Panc1 (cell line): Measurements from ENCODE around the gene RFPL1. TPM values are rescaled to one million over a fixed set of nuclear protein-coding genes. Genes with fewer than 3 reads are reported as not detected.
A peak's percentile ranks its signal among the peaks of the same experiment; 100 is the strongest.

Experiments
- ATAC-seq: fragments of 200-7000 bp; cut with Tn5 transposase; 2 replicates; pipeline ENCODE4 v1.9.1; 2020; ENCODE audit warnings: mild to moderate bottlenecking, moderate library complexity
- BruUV-seq: library from RNA; stranded (reverse); fragments of 400-500 nt; replicated peaks from 2 replicates; lab custom pipeline; 2021; lab: Mats Ljungman, UMichigan
- CTCF ChIA-PET: fragments of 300-600 bp; sonication (Branson Sonifier 250); formaldehyde crosslinking; loops from one replicate; lab custom pipeline; 2022; ENCODE audit warnings: antibody characterized with exemption; lab: Charles Lee
- POLR2A ChIA-PET: fragments of 300-600 bp; sonication (Branson Sonifier 250); formaldehyde crosslinking; loops from one replicate; lab custom pipeline; 2022; ENCODE audit warnings: antibody characterized with exemption; lab: Charles Lee
- DNase-seq: peaks from one replicate; pipeline ENCODE4 v3.0.0-alpha.2; 2010; ENCODE audit warnings: low read depth, low spot score
- H3K27ac ChIP-seq: 2 replicates; pipeline ENCODE4 v1.5.1; 2011; ENCODE audit warnings: mild to moderate bottlenecking, low read length, inconsistent platforms
- H3K27me3 ChIP-seq: fragments of 200-500 bp; sonication (Bioruptor generic); 2 replicates; pipeline ENCODE4 v1.6.0; 2014; ENCODE audit warnings: low read length, inconsistent platforms; ENCODE audit not compliant: control insufficient read depth, insufficient read depth
- H3K36me3 ChIP-seq: fragments of 200-500 bp; sonication (Bioruptor generic); 2 replicates; pipeline ENCODE4 v1.5.1; 2014; ENCODE audit warnings: inconsistent platforms, mild to moderate bottlenecking, low read length, moderate library complexity; ENCODE audit not compliant: control insufficient read depth, insufficient read depth
- H3K4me1 ChIP-seq: 2 replicates; pipeline ENCODE4 v1.5.1; 2011; ENCODE audit warnings: inconsistent platforms, mild to moderate bottlenecking, low read length, moderate library complexity; ENCODE audit not compliant: control insufficient read depth, insufficient read depth
- H3K4me3 ChIP-seq, 2 experiments: 2 replicates each; pipeline ENCODE4 v1.5.1; 2011 to 2012; ENCODE audit warnings: low read depth in 2 of 2, low read length in 2 of 2, mild to moderate bottlenecking in 2 of 2, inconsistent platforms in 1 of 2, moderate library complexity in 1 of 2
- H3K9me3 ChIP-seq: fragments of 200-500 bp; sonication (Bioruptor generic); 2 replicates; pipeline ENCODE4 v1.5.1; 2014; ENCODE audit warnings: low read depth, mild to moderate bottlenecking, inconsistent platforms, low read length, moderate library complexity; ENCODE audit not compliant: control insufficient read depth, insufficient read depth
- CTCF ChIP-seq: fragments of 450-650 bp; IDR thresholded peaks from 2 replicates; pipeline ENCODE4 v1.5.1; 2017; ENCODE audit warnings: mild to moderate bottlenecking
- POLR2AphosphoS5 ChIP-seq: IDR thresholded peaks from 2 replicates; pipeline ENCODE4 v1.6.1; 2012; ENCODE audit warnings: mild to moderate bottlenecking, low read depth, low read length, moderate library complexity
- REST ChIP-seq, 2 experiments: IDR thresholded peaks; 2 replicates each; pipeline ENCODE4 v1.6.1; 2011 to 2012; ENCODE audit warnings: low read depth in 2 of 2, control low read depth in 1 of 2, low read length in 1 of 2, mild to moderate bottlenecking in 1 of 2, moderate library complexity in 1 of 2; ENCODE audit not compliant: insufficient read depth in 1 of 2
- SIN3A ChIP-seq: IDR thresholded peaks from 2 replicates; pipeline ENCODE4 v1.6.1; 2012; ENCODE audit warnings: low read depth, mild to moderate bottlenecking, low read length, moderate library complexity, borderline replicate concordance; ENCODE audit not compliant: insufficient read depth
- TCF7L2 ChIP-seq: IDR thresholded peaks from 2 replicates; pipeline ENCODE4 v1.6.1; 2011; ENCODE audit warnings: mild to moderate bottlenecking, low read depth, low read length, inconsistent platforms
- in situ Hi-C: cut with HindIII; loops from 2 replicates; pipeline ENCODE4 v1.10.0; 2016; ENCODE audit warnings: low sequenced_read_pairs, low pct_unique_long_range_greater_than_20kb
- intact Hi-C: fragments of 100-400 bp; cut with micrococcal nuclease; formaldehyde crosslinking; loops from one replicate; pipeline ENCODE4 v1.10.0; 2022; ENCODE audit not compliant: unreplicated experiment
- total RNA-seq: library from RNA; stranded (reverse); gene quantifications from one replicate; pipeline ENCODE4 v1.2.1, GENCODE V29; 2021; ENCODE audit not compliant: unreplicated experiment

The RFPL1 gene
- total RNA-seq, 1 experiment from 2014 or later, result not detected

GRCh38 chr22:29476116-29476515 is 37.7 kb downstream of the RFPL1 start:
- no peaks in the 10 kb centered on the region for H3K27me3 ChIP-seq
- ChIA-PET POLR2A (no interaction called here), CTCF (no interaction called here)
- ATAC-seq, result no peak
- intact Hi-C loops, result no loop called here
- 0 out of 2 replicates have a peak, but pooled peaks cover 2% of the 10 kb centered on the region for H3K4me1 ChIP-seq
- no peaks in the 10 kb centered on the region for H3K36me3 ChIP-seq
- TF ChIP-seq TCF7L2, result no peak
- TF ChIP-seq POLR2AphosphoS5, result no peak
- TF ChIP-seq REST (IDR thresholded peaks at IDR 0.05; ENCODE audit: insufficient read depth in 1 of 2, low read depth in 2 of 2, low read length in 1 of 2), result peak; percentile 69 to 74; a peak in 3 of 4 replicates
- no peak for TF ChIP-seq CTCF
- no peak overlapping the region for H3K4me3 ChIP-seq
- no TSS peak for BruUV-seq
- DNase-seq, result no peak
- no peaks in the 10 kb centered on the region for H3K9me3 ChIP-seq
- in situ Hi-C loops, result no loop called here
- H3K27ac ChIP-seq, result no peak overlapping the region

- intact Hi-C loops, result no loop called here
- no peak for ATAC-seq
- no peak overlapping the region for H3K27ac ChIP-seq
Measured at GRCh38 chr22:29477723-29478318, 39.4 kb downstream of the RFPL1 start.

More at GRCh38 chr22:29477723-29478318, 39.4 kb downstream of the RFPL1 start:
- H3K36me3 ChIP-seq, result no peaks in the 10 kb centered on the region
- no peaks in the 10 kb centered on the region for H3K9me3 ChIP-seq
- ChIA-PET POLR2A (no interaction called here), CTCF (no interaction called here)
- H3K4me1 ChIP-seq, result 0 out of 2 replicates have a peak, but pooled peaks cover 2% of the 10 kb centered on the region
- no peak overlapping the region for H3K4me3 ChIP-seq
- no peak for DNase-seq
- no TSS peak for BruUV-seq
- H3K27me3 ChIP-seq, result no peaks in the 10 kb centered on the region
- TF ChIP-seq REST (IDR thresholded peaks at IDR 0.05; ENCODE audit: insufficient read depth in 1 of 2, low read depth in 2 of 2, low read length in 1 of 2) (no peak), SIN3A (no peak), CTCF (no peak), TCF7L2 (no peak), POLR2AphosphoS5 (no peak)
- in situ Hi-C loops, result no loop called here
